ENCODE data around the gene TTC16.

DNA sequence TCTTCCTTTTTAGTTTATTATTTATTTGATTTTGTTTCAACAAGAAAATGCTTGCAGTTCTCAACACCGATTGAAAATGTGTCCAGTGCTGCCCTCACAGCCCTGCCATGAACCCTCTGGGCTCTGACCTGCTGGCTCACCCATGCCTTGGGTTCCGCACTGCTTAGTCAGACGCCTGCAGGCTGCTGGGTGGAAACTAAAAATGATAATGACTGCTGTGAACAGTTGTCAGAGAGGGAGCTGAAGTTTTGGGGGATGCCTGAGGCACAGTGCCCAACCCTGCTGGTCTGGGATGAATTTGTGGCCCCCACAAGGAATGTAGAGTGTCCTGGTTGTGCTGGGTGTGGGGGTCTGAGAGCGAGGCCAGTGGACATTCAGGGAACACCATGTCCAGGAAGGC is 31.3 kb upstream of the TTC16 start:
- TF ChIP-seq, protein P1, sequence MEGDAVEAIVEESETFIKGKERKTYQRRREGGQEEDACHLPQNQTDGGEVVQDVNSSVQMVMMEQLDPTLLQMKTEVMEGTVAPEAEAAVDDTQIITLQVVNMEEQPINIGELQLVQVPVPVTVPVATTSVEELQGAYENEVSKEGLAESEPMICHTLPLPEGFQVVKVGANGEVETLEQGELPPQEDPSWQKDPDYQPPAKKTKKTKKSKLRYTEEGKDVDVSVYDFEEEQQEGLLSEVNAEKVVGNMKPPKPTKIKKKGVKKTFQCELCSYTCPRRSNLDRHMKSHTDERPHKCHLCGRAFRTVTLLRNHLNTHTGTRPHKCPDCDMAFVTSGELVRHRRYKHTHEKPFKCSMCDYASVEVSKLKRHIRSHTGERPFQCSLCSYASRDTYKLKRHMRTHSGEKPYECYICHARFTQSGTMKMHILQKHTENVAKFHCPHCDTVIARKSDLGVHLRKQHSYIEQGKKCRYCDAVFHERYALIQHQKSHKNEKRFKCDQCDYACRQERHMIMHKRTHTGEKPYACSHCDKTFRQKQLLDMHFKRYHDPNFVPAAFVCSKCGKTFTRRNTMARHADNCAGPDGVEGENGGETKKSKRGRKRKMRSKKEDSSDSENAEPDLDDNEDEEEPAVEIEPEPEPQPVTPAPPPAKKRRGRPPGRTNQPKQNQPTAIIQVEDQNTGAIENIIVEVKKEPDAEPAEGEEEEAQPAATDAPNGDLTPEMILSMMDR (IDR thresholded peaks at IDR 0.05), result no peak
- TF ChIP-seq POLR2AphosphoS5 (IDR thresholded peaks at IDR 0.05) (no peak), POLR2A (IDR thresholded peaks at IDR 0.05) (no peak), EP300 (IDR thresholded peaks at IDR 0.05) (no peak)

All from gastroesophageal sphincter (tissue), 3 donors.